Naive B cell (primary cell): ENCODE measurements around the gene CEACAM18. TPM values are rescaled to one million over a fixed set of nuclear protein-coding genes. Genes with fewer than 3 reads are reported as not detected.
"Not testable (repeated sequence)": the region's sequence is repeated elsewhere in the genome, so short reads cannot be mapped to it uniquely, and the experiment has no call there.

Experiments used
- ATAC-seq, 2 donors: fragments of 150-1000 bp; cut with Tn5 transposase; 2 replicates each; pipeline ENCODE4 v1.10.0; 2021; ENCODE audit warnings: low read depth in 2 of 2, mild to moderate bottlenecking in 2 of 2, moderate library complexity in 2 of 2
- DNase-seq: peaks from one replicate; pipeline ENCODE4 v3.0.0; 2022
- H3K27ac Mint-ChIP-seq, 6 donors: one replicate each; pipeline ENCODE4 v1.8.0; 2020 to 2022; ENCODE audit warnings: mild to moderate bottlenecking in 6 of 6, mixed read lengths in 6 of 6, moderate library complexity in 5 of 6, inconsistent platforms in 2 of 6
- H3K27me3 Mint-ChIP-seq, 3 donors: one replicate each; pipeline ENCODE4 v1.8.0; 2021 to 2022; ENCODE audit warnings: mixed read lengths in 3 of 3, mild to moderate bottlenecking in 1 of 3
- H3K36me3 Mint-ChIP-seq, 2 donors: one replicate each; pipeline ENCODE4 v1.8.0; 2020 to 2022; ENCODE audit warnings: mixed read lengths in 2 of 2, inconsistent platforms in 1 of 2, mild to moderate bottlenecking in 1 of 2
- H3K4me1 Mint-ChIP-seq, 3 donors: one replicate each; pipeline ENCODE4 v1.8.0; 2020 to 2022; ENCODE audit warnings: mixed read lengths in 3 of 3, inconsistent platforms in 1 of 3, mild to moderate bottlenecking in 1 of 3, moderate library complexity in 1 of 3
- H3K4me3 Mint-ChIP-seq, 8 donors: one replicate each; pipeline ENCODE4 v1.8.0; 2020 to 2022; ENCODE audit warnings: mild to moderate bottlenecking in 8 of 8, mixed read lengths in 8 of 8, moderate library complexity in 8 of 8, inconsistent platforms in 2 of 8
- H3K9me3 Mint-ChIP-seq, 7 donors: one replicate each; pipeline ENCODE4 v1.8.0; 2020 to 2022; ENCODE audit warnings: mixed read lengths in 7 of 7, mild to moderate bottlenecking in 5 of 7, inconsistent platforms in 2 of 7, moderate library complexity in 1 of 7
- polyA plus RNA-seq, 6 donors: library from polyadenylated mRNA; unstranded; fragments of 300-500 nt; fragmentation: Illumina TruSeq; gene quantifications; one replicate each; pipeline ENCODE4 v1.2.3, GENCODE V29; 2021; ENCODE audit warnings: low read depth in 6 of 6

The CEACAM18 gene
- polyA plus RNA-seq, 6 donors from 2014 or later: not detected

DNA sequence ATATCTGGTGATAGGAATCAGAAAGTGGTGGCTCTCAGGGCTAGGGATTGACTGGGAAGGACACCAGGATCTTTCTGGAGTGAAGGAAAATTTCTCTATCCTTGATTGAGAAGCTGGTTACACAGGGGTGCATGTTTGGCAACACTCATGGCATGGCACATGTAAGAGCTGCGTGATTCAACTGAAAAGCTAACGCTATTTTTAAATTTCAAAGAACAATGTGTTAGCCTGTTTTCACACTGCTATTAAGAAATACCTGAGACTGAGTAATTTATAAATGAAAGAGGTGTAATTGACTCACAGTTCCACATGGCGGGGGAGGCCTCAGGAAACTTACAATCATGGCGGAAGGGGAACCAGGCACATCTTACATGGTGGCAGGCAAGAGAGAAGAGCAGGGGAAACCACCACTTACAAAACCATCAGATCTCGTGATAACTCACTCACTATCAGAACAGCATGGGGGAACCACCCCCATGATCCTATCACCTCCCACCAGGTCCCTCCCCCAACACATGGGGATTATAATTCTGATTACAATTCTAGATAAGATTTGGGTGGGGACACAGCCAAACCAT, 27.5 kb upstream of the CEACAM18 start:
- ATAC-seq: no peak
- no peak for DNase-seq
- no peak overlapping the region for H3K27ac Mint-ChIP-seq
- H3K27me3 Mint-ChIP-seq: peaks cover 50 to 63% (median 51%) of the 10 kb centered on the region in 3 donors
- peaks cover 6 to 10% (median 8%) of the 10 kb centered on the region in 3 donors for H3K4me1 Mint-ChIP-seq
- peaks cover 0 to 19% (median 6%) of the 10 kb centered on the region in 7 donors for H3K9me3 Mint-ChIP-seq
- peaks cover 5 to 8% of the 10 kb centered on the region in 2 donors for H3K36me3 Mint-ChIP-seq
- H3K4me3 Mint-ChIP-seq: no peak overlapping the region

DNA sequence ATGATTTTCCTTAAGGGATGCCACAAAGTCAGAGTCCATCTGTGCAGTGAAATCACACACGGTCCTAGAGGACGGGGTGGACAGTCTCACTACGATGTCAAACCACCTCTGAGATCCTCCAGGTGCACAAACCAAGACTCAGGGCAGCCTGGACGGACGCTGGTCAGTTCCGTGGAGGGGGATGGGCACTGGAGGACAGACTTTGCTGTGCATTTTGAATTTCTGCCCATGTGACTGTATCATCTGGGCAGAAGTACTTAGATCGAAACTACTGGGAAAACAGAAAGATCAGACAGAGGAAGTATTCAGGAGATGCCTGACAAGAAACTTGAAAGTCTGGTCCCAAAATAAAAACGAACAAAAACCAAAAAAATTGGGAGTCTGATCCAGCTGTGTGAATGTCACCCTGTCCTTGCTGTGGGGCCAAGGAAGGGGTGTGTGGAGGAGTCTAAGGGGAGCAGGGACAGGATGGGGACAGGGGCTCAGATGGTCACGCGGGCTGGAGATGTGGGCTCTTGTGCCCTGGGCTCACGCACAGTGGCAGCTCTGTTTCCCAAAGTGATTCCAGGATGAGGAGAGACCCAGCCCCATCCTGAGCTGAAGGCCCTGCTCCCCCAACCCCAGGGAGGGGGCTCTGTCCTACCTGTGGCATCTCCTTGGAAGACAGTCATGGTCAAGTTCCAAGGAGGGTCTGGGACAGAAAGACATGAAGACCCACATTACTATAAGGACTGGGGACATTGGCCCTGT, 21.6 kb upstream of the CEACAM18 start:
- H3K4me1 Mint-ChIP-seq: peaks cover 3 to 11% (median 9%) of the 10 kb centered on the region in 3 donors
- H3K27ac Mint-ChIP-seq: no peak overlapping the region
- H3K4me3 Mint-ChIP-seq: no peak overlapping the region
- H3K36me3 Mint-ChIP-seq: no peaks in the 10 kb centered on the region
- H3K27me3 Mint-ChIP-seq: peaks cover 33 to 63% (median 43%) of the 10 kb centered on the region in 3 donors
- DNase-seq (no peak), ATAC-seq (no peak)
- H3K9me3 Mint-ChIP-seq: peaks cover 0 to 3% (median 0%) of the 10 kb centered on the region in 7 donors

DNA sequence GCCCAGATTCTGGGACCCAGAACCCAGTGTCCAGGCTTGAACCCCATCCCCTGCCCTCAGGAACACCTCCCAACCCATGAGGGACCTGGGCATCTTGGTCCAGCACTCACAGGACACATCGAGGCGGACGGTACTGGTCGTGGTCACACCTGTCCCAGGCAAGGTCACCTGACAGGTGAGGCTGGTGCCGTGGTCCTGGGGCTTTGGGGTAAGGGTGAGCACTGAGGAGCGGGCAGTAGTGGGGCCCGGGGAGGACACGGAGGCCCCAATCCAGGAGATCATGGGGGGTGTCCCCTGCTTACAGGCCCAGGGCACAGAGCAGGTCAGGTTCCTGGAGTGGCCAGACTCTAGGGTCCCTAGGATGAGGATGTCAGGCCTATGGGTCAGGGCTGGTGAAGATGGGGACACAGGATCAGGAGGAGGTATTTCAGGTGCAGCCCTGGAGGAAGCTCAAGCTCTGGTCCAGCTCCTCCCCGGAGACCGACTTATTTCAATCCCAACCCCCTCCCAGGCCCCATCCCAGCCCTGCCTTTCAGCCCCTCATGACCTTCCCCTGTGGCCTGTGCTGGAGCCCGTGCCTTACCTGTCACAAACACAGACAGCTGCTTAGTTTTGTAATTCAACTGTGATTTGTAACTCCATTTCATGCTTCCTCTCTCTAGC, 20.9 kb upstream of the CEACAM18 start:
- peak overlapping the region in 1 of 6 donors; percentile 86 for H3K27ac Mint-ChIP-seq
- peaks cover 29 to 63% (median 43%) of the 10 kb centered on the region in 3 donors for H3K27me3 Mint-ChIP-seq
- no peaks in the 10 kb centered on the region for H3K36me3 Mint-ChIP-seq
- H3K4me1 Mint-ChIP-seq: peaks cover 3 to 11% (median 9%) of the 10 kb centered on the region in 3 donors
- no peak overlapping the region for H3K4me3 Mint-ChIP-seq
- ATAC-seq (no peak), DNase-seq (no peak)
- H3K9me3 Mint-ChIP-seq: peaks cover 0 to 3% (median 0%) of the 10 kb centered on the region in 7 donors

DNA sequence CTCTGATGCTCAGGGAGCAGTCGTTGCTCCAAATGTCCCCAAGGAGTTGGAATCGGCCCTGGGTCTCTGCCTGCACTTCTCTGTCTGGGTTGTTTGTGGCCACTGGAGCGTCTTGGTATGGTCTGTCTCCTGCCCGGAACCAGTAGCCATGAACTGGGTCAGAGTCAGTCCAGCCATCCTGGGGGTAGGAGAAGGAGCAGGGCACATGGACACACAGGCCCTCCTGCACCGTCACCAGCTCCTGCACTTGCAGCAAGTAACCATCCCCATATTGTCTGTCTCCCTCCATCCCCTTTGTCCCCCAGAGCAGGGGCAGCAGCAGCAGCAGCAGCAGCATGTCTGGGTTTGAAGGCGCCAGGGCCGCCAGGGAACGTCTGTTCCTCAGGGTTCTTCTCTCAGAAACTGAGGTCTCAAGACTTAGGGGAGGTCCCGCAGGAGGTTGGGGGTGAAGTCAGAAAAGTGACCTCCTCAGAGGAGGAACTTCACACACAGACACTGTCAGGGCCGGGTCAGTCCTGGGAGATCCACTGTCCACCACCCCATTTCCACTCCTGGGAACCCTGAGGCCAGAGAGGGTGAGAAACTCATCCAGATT, 20.2 kb upstream of the CEACAM18 start, which contains the start of gene SIGLEC8:
Gene SIGLEC8 (minus strand): TSS at position 404 of the 595 bp plus-strand sequence. CDS start 67 bp downstream, at position 337.
- Mint-ChIP-seq H3K4me1 (peaks cover 3 to 16% (median 9%) of the 10 kb centered on the region in 3 donors), H3K36me3 (no peaks in the 10 kb centered on the region), H3K9me3 (peaks cover 0 to 3% (median 0%) of the 10 kb centered on the region in 7 donors), H3K27me3 (peaks cover 34 to 69% (median 50%) of the 10 kb centered on the region in 3 donors), H3K4me3 (peak within 1 kb of the TSS in 1 of 8 donors; percentile 20), H3K27ac (peak within 1 kb of the TSS in 1 of 6 donors; percentile 86)
- DNase-seq: no peak
- ATAC-seq: no peak

DNA sequence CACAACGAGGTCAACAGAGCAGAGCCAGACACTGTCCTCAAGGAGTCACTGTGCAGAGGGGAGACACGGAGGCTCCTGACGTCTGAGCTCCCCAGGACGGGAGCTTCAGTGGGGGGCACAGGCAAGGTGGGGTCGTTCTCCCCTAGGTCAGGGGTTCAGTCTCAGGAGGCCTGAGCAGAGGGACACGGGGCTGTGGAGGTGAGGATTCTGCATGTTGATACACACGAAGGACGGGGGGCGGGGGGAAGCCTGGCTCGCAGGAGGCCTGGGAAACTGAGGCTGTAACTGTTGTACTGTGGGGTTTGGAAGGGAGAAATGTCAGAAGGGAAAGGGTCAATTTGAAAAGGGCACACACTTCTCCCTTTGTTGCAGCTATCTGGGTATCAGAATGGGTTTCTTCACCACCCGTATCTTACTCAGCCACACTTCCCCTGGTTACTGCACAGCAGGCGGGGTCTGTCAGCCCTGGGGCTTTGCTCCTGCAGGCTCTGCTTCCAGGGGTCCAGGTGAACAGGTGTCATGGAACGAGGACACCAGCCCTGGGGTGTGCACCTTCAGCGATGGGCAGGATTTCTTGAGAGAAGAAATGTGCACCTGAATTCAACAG, 19.3 kb upstream of the CEACAM18 start:
- H3K4me3 Mint-ChIP-seq: peak overlapping the region in 1 of 8 donors; percentile 20

DNA sequence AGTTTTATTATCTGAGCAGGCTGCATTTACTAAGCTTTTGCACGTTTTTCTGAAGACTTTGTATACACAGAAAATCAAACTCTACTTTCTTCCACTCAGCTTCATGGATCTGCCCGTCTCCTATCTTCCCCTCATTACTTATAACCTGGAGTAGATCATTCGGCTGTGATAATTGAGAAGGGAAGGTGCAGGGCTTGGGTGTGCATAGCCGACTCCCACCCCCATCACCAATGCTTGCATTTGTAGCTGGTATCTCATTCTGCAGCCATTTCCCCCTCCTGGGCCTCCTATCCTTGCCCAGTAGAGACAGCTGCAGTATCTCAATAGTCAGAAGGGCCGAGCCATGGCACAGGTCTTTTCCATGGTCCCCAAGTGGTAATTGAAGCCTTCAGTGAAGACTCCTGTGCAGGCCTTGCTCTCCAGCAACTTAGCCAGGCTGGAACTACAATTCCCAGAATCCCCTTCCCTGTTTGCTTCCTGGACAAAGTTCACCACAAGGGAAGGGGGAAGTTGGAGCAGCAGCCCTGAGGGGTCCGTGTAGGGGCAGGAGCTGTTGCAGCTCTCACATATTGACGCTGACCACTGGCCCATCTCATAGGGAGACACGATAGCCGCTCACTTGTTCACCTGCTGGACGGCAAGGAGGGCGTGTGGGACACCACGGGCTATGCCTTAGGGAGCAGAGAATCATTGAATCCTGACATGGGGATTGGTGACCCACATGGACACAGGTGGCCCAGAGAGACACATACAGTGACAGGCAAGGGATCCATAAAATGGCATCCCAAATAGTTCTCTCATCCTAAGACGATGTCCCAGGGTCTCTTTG, 18.0 kb upstream of the CEACAM18 start:
- Mint-ChIP-seq H3K4me3 (peak overlapping the region in 3 of 8 donors; percentile 43 to 47 (median 45)), H3K36me3 (no peaks in the 10 kb centered on the region), H3K27ac (no peak overlapping the region), H3K4me1 (peaks cover 3 to 19% (median 9%) of the 10 kb centered on the region in 3 donors), H3K27me3 (peaks cover 31 to 75% (median 56%) of the 10 kb centered on the region in 3 donors), H3K9me3 (peaks cover 0 to 3% (median 0%) of the 10 kb centered on the region in 7 donors)
- no peak for DNase-seq
- ATAC-seq: no peak

More for the DNA sequence above, 19.3 kb upstream of the CEACAM18 start:
- ATAC-seq (no peak), DNase-seq (no peak)
- Mint-ChIP-seq H3K36me3 (no peaks in the 10 kb centered on the region), H3K9me3 (peaks cover 0 to 3% (median 0%) of the 10 kb centered on the region in 7 donors), H3K27me3 (peaks cover 29 to 68% (median 45%) of the 10 kb centered on the region in 3 donors), H3K4me1 (peaks cover 3 to 19% (median 9%) of the 10 kb centered on the region in 3 donors), H3K27ac (no peak overlapping the region)

DNA sequence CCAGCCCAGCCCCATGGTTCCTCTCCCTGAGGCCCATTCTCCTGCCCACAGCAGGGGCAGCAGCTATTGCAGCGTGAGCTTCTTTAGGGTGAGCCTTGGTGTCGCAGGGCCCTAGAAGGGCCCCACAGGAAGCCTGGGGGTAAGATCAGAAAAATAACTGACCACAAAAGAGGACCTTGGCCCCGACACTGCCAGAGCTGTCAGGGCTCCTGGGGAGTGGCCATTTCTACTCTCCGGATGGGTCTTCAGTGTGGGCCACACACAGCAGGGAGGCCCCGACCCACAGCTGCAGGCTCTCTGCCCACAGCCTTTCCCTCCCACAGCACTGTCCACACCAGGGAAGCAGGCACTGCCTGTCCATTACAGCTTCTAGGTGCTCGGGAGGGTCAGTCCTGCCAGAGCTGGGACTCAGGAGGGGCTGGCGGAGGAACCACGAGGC, 16.6 kb upstream of the CEACAM18 start:
- H3K36me3 Mint-ChIP-seq: no peaks in the 10 kb centered on the region
- H3K27me3 Mint-ChIP-seq: peaks cover 35 to 84% (median 63%) of the 10 kb centered on the region in 3 donors
- H3K9me3 Mint-ChIP-seq: peaks cover 0 to 3% (median 0%) of the 10 kb centered on the region in 7 donors
- H3K4me3 Mint-ChIP-seq: no peak overlapping the region
- peaks cover 3 to 19% (median 9%) of the 10 kb centered on the region in 3 donors for H3K4me1 Mint-ChIP-seq
- ATAC-seq (no peak), DNase-seq (no peak)
- no peak overlapping the region for H3K27ac Mint-ChIP-seq

DNA sequence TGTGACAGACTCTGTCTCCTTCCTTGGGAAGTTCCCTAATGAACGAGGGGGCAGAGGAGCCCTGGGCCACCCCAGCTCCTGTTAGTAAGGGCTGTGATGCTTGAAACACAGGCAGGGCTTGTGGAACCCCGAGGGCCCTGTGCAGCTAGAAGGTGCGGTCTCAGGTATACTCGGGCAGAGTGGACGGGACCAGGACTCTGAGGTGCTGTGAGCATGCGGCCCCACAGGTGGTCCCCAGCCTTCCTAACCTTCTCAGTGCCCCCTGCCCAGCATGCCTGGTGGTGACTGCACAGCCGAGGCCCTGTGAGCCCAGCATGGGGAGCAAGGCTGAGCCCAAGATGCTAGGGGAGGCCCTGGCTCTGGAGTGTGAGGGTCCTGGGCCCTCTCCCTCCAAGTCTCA, 16.1 kb upstream of the CEACAM18 start:
- ATAC-seq (no peak), DNase-seq (no peak)
- Mint-ChIP-seq H3K4me3 (no peak overlapping the region), H3K4me1 (peaks cover 3 to 19% (median 9%) of the 10 kb centered on the region in 3 donors), H3K36me3 (no peaks in the 10 kb centered on the region), H3K9me3 (peaks cover 0 to 3% (median 0%) of the 10 kb centered on the region in 7 donors), H3K27ac (no peak overlapping the region), H3K27me3 (peaks cover 38 to 80% (median 63%) of the 10 kb centered on the region in 3 donors)

DNA sequence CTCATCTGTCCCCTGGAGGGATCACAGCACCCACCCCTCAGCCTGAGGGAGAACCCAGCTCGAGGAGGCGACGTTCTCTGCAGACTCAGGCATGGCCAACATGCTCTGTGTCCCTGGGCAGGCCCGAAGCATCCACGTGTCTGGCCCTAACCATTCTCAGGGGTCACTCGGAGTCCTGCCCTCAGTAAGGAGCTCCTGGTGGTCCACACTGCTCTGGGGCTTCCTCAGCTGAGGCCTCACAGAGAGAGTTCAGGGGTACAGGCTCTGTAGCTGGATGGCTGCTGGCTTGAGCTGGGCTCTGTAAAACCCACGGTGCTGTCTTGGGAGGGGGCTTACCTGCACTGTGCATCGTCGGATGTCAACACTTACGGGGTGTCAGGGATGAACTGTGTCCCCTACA, 15.7 kb upstream of the CEACAM18 start:
- no peak overlapping the region for H3K27ac Mint-ChIP-seq
- peaks cover 37 to 80% (median 60%) of the 10 kb centered on the region in 3 donors for H3K27me3 Mint-ChIP-seq
- H3K4me3 Mint-ChIP-seq: no peak overlapping the region
- peaks cover 3 to 19% (median 9%) of the 10 kb centered on the region in 3 donors for H3K4me1 Mint-ChIP-seq
- H3K36me3 Mint-ChIP-seq: no peaks in the 10 kb centered on the region
- no peak for DNase-seq
- H3K9me3 Mint-ChIP-seq: peaks cover 0 to 3% (median 0%) of the 10 kb centered on the region in 7 donors
- no peak for ATAC-seq

DNA sequence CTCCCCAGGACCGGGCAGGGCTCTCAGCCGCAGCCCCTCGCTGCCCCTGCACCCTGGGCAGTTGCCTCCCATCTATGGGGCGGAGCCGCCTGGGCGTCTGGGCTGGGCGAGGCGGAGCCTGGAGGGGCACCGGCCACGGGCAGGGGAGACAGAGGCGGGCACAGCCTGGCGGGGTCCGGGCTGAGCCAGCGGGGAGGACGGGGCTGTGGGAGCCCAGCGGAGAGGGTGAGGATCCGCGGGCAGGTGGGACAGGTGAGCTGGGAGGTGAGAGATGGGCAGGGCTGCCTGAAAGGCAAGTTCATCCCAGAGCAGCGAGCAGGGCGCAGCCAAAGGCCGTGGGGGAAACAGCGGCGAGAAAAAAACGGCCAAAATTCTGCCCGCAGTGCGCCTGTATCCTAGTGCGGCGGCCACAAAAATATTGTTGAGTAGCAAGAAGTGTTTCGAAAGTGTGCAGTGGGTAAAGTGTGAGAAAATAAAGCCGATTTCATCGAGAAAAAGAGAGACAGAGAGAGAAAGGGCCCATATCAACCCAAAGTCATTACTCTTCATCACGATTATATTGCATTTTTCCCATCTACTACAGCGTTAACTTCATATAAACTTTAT, 14.3 kb upstream of the CEACAM18 start:
- ATAC-seq, H3K27ac Mint-ChIP-seq, H3K36me3 Mint-ChIP-seq, DNase-seq, H3K4me3 Mint-ChIP-seq, H3K9me3 Mint-ChIP-seq: not testable (repeated sequence)
- Mint-ChIP-seq H3K4me1 (peaks cover 3 to 19% (median 9%) of the 10 kb centered on the region in 3 donors), H3K27me3 (peaks cover 33 to 67% (median 47%) of the 10 kb centered on the region in 3 donors)

DNA sequence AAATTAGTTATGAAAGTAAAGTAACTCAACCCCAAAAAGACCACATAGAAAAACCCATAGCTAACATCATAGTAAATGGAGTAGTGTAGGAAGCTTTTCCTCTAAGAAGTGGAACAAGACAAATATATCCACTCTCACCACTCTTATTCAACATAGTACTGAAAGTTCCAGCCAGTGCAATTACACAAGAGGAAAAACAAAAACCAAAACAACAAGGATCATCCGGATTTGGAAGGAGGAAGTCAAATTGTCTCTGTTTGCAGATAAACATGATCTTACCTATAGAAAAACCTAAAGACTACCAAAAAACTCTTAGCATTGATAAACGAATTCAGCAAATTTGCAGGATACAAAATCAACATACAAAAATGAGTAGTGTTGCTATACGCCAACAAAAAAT, 11.6 kb upstream of the CEACAM18 start:
- H3K4me3 Mint-ChIP-seq: no peak overlapping the region
- H3K9me3 Mint-ChIP-seq: peaks cover 0 to 2% (median 0%) of the 10 kb centered on the region in 7 donors
- H3K27me3 Mint-ChIP-seq: peaks cover 25 to 53% (median 46%) of the 10 kb centered on the region in 3 donors
- H3K36me3 Mint-ChIP-seq: no peaks in the 10 kb centered on the region
- ATAC-seq (no peak), DNase-seq (no peak)
- H3K27ac Mint-ChIP-seq: peak overlapping the region in 1 of 6 donors; percentile 53
- H3K4me1 Mint-ChIP-seq: peaks cover 0 to 8% (median 0%) of the 10 kb centered on the region in 3 donors
